ENCODE measurements around the gene NUP50.
"Not testable (repeated sequence)": the region's sequence is repeated elsewhere in the genome, so short reads cannot be mapped to it uniquely, and the experiment has no call there.

The NUP50 gene

GRCh38 chr22:45159652-45160462, 3.9 kb upstream of the NUP50 start:
- DNase-seq (ENCODE audit: low read depth in 2 of 2): no peak

DNA sequence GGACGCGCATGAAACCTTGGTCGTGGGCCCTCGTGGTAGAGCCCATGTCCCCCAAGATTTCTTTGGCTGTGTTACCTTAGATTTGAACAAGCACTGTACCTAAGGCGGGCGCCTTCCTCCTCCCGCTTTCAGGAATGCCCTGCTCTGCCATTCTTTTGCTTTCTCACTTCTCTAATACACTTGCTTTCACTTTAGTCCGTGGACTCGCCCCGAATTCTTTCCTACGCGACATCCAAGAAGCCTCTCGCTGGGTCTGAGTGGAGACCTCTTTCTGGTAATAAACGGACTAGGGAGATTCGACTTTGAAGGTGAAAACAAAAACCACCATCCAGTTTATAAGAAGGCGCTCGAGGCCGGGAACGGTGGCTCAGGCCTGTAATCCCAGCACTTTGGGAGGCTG, 1.2 kb upstream of the NUP50 start:
- no peak for DNase-seq (ENCODE audit: low read depth in 2 of 2)

GRCh38 chr22:45163099-45163450, 650 bp upstream of the NUP50 start:
- DNase-seq (ENCODE audit: low read depth in 2 of 2): no peak

GRCh38 chr22:45164270-45165088, 754 bp downstream of the NUP50 start:
- DNase-seq (ENCODE audit: low read depth in 2 of 2): peak in 1 of 2 donors; percentile 25

DNA sequence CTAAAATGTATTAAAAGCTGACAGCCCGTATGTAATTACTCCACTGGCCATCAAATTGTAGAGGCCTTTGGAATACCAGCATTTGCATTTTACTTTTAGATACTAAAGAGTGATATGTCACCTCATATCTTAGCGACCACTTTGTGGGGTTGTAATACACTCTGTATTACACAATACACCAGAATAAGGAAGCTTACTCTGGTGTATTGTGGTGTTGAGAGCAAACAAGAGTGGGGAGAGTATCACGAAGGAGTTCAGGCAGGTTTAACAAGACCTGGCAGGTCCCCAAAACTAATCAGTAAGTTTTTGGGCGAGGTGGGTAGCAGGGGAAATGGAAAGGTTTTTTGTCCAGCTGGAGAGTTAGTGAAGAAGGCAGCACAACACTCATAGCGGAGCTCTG, 3.2 kb downstream of the NUP50 start:
- DNase-seq (ENCODE audit: low read depth in 2 of 2): no peak

GRCh38 chr22:45169591-45170466, 6.1 kb downstream of the NUP50 start:
- DNase-seq (ENCODE audit: low read depth in 2 of 2): peak in 1 of 2 donors; percentile 16

- no peak for DNase-seq (ENCODE audit: low read depth in 2 of 2)
These were observed 8.1 kb downstream of the NUP50 start for GRCh38 chr22:45171830-45172229.

DNA sequence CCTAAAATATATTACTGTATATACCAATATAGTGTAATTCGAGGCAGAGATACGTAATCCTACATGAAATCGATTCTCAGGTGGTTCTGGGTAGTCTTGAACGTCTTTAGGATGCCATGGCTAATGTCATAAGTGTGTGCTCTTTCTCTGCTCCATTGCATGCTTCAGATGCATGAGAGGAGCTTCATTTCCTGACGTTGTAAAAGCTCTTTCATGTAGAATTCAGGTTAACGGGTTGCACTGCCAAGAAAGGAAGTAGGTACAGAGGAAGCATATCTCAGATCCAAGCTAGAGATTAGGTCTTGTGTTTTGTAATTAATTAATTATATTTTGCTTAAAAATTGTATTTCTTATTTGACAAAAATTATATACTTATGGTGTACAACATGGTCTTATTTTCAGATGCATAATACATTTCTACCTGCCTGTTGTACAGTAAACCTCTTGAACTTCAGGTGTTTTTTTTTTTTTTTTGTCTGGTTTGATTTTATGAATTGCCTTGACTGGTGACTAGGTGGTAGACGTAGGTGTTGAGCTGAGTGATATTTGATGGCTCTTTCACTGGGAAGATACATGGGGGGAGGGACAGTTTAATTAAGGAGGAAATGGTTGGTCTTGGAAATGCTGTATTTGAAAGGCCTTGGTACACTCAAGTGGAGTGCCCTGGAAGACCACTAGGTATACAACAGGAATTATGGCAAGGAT, 9.3 kb downstream of the NUP50 start:
- no peak for DNase-seq (ENCODE audit: low read depth in 2 of 2)

DNA sequence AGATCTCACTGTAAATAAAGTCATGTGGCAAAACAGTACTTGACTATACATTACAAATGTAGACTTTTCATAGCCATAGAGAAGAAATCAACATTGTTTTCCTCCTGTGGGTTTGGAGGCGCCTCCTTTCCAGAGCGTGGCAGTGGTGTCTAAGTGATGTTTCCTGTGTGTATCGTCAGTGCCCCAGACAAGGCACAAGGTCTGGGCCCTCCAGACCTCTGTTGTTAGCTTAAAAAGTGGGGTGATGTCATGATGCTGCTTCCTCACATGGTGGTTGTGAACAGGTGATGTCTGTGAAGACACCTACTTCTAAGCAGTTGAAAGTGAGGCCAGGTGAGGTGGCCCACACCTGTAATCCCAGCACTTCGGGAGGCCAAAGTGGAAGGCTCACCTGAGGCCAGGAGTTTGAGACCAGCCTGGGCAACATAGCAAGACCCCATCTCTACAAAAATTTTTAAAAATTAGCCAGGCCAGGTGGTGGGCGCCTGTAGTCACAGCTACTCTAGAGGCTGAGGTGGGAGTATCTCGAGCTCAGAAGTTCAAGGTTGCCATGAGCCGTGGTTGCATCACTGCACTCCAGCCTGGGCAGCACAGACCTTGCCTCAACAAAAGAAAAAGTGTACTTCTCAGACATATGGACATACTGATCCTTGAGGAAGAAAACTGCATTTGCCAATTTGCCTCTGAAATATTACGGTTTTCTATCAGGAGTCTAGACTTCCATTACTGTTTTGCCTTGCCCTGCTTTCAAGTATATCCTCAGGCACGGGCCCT, 15.7 kb downstream of the NUP50 start:
- no peak for DNase-seq (ENCODE audit: low read depth in 2 of 2)

DNA sequence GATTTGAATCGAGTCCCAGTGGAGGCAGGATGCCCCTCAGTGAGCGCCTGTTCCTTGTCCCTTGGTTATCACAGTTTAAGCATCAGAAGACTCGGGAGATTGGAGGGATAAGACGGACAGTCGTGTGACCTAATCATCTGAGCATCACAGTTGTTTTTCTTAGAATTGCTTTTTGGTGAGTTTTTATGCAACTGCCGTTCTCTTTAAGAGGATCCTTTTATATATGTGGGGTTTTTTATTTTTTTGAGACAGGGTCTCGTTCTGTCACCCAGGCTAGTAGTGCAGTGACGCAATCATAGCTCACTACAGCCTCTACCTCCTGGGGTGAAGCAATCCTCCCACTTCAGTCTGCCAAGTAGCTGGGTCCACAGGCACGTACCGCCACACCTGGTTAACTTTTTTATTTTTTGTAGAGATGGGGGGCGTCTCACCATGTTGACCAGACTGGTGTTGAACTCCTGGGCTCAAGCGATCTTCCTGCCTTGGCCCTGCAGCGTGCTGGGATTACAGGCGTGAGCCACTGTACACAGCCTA, 16.5 kb downstream of the NUP50 start:
- no peak for DNase-seq (ENCODE audit: low read depth in 2 of 2)

GRCh38 chr22:45181240-45181639, 17.5 kb downstream of the NUP50 start:
- DNase-seq (ENCODE audit: low read depth in 2 of 2): no peak

GRCh38 chr22:45181766-45182165, 18.0 kb downstream of the NUP50 start:
- no peak for DNase-seq (ENCODE audit: low read depth in 2 of 2)

DNA sequence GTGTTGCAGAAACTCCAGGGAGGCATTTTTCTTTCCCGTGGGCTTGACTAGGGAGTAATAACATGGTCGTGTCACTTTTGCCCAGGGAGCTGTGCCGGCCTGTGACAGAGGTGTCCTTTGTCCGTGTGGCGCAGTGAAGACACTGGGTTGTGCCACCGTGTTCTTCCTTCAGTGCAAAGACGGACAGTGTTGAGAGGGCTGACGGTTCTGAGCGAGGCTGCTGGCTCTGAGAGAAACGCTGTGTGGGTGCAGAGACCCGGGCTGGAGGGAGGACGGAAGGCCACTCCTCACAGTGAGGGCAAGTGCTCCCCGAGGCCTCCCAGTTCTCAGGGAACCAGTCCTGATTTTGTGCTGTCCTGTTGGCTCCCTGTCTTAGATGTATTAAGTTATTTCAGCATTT, 20.2 kb downstream of the NUP50 start:
- DNase-seq (ENCODE audit: low read depth in 2 of 2): no peak

DNA sequence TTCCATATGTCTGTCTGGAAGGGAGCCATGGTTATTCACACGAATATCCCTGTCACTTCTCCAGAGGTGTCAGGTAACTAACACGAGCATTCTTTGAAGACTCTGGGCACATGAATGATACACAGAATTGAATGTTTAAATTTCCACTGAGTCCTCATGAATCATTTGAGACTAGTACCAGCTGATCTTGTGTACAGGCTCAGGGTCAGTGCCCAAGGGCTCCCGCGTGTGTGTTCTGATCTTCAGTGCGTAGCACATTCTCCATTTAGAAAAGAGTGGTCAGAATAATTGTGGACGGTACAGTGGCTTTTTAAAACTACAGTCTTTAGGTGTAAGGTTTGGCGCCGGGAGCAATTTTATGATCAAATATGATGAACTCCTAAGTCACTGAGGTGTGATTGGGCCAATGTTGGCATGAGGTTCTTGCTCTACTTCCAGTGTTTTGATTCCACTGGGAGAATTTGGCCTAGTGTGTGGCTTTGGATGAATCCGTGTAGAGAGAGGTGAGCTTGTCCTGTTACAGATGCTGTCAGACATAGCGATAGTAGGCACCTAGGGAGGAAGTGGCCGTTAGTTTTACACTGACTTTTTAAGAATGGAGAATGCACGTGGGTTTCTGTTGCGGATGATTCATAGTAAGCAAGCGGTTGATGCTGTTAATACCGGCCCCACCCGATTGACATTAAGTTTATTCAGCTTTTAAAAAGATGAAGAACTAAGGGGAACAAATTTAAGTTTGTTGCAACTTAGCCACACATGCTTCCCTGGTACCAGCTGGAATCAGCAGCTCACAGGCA, 22.2 kb downstream of the NUP50 start:
- no peak for DNase-seq (ENCODE audit: low read depth in 2 of 2)

DNA sequence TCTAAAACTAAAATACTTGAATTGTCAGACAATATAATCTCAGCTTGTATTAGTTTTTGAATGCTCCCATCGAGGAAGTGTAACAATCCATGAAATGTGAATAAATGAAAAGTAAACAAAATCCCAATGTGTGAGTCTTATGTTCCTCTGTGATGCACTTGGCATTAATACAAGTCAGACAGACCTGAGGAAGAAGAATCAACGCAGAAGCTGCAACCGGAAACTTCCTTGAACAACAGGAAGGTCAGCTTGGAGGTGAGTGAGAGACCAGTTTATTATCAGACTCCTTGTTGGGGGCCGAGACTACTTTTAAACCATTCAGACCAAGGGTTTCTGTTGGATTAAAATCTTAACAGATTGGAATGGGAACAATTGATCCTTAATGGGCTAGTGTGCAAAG, 24.2 kb downstream of the NUP50 start:
- no peak for DNase-seq (ENCODE audit: low read depth in 2 of 2)

- DNase-seq (ENCODE audit: low read depth in 2 of 2): no peak
These were observed 25.1 kb downstream of the NUP50 start for GRCh38 chr22:45188779-45189178.

DNA sequence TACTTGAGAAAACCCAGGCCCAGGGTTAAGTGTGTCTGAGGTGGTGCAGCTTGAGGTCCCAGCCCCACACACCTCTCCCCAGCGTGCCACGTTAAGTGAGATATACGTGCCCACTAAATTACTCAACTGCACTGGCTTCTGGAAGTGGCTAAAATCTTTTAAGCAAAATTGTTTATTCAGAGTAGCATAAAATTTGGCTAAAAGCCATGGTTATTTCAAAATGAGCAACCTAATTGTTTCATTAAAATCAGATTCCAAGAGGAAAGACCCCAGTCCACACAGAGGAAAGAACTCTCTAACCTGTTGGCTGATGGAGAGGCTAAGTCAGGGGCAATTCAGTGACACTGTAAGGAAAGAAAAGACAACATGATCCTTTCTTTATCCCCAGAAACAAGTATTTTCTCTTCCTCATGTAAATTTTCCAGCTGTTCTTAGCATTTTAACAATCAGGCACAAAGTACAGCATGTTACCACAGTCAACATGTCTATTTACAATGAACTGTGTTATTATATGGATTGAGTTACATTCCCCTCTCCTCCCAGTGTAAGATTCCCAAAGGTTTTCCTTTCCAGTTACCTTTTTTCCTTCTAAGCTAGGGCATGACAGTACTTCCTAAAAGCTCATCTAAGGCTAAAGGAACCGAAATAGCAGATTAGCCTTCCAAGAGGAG, 26.6 kb downstream of the NUP50 start:
- no peak for DNase-seq (ENCODE audit: low read depth in 2 of 2)

GRCh38 chr22:45191746-45192145, 28.0 kb downstream of the NUP50 start:
- DNase-seq (ENCODE audit: low read depth in 2 of 2): not testable (repeated sequence)

DNA sequence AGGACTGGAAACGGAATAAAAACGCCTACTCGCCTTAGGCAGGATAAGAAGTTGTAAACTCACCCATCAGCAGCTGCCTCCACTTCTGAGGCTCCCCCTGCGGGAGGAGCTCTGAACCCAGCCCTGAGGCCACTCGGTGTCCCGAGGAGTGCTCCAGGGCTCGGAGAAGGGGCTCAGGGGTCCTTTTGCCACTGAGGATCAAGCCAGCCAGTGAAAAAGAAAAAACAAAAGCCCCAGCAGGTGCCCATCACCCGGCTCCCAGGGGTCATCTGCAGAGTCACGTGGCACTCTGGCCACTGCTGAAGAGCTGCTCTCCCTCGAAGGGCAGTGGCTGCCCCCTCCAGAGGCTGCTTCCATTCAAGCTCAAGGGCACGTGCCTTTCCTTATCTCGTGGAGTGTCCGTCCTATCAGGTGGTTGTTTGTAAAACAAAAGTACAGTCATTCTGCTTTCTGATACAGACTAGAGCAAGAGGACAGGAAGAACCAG, 29.0 kb downstream of the NUP50 start:
- DNase-seq (ENCODE audit: low read depth in 2 of 2): no peak
